ENCODE data around the gene PIK3IP1.
A peak's percentile ranks its signal among the peaks of the same experiment; 100 is the strongest.

PIK3IP1 gene

DNA sequence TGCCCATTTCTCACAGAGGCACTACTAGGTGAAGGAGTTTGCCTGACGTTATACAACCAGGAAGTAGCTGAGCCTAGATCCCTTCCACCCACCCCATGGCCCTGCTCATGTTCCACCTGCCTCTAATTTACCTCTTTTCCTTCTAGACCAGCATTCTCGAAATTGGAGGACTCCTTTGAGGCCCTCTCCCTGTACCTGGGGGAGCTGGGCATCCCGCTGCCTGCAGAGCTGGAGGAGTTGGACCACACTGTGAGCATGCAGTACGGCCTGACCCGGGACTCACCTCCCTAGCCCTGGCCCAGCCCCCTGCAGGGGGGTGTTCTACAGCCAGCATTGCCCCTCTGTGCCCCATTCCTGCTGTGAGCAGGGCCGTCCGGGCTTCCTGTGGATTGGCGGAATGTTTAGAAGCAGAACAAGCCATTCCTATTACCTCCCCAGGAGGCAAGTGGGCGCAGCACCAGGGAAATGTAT is 14.1 kb downstream of the PIK3IP1 start:
- no peak for DNase-seq

DNA sequence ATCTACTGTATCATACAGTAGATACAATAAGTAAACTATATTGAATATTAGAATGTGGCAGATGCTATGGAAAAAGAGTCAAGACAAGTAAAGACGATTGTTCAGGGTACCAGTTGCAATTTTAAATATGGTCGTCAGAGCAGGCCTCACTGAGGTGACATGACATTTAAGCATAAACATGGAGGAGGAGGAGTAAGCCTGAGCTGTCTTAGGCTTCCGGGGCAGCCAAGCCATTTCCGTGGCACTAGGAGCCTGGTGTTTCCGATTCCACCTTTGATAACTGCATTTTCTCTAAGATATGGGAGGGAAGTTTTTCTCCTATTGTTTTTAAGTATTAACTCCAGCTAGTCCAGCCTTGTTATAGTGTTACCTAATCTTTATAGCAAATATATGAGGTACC is 14.5 kb downstream of the PIK3IP1 start:
- no peak for DNase-seq

DNA sequence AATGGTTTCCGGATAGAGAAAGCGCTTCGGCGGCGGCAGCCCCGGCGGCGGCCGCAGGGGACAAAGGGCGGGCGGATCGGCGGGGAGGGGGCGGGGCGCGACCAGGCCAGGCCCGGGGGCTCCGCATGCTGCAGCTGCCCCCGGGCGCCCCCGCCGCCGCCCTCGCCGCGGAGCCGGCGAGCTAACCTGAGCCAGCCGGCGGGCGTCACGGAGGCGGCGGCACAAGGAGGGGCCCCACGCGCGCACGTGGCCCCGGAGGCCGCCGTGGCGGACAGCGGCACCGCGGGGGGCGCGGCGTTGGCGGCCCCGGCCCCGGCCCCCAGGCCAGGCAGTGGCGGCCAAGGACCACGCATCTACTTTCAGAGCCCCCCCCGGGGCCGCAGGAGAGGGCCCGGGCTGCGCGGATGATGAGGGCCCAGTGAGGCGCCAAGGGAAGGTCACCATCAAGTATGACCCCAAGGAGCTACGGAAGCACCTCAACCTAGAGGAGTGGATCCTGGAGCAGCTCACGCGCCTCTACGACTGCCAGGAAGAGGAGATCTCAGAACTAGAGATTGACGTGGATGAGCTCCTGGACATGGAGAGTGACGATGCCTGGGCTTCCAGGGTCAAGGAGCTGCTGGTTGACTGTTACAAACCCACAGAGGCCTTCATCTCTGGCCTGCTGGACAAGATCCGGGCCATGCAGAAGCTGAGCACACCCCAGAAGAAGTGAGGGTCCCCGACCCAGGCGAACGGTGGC is 15.7 kb downstream of the PIK3IP1 start:
- no peak for DNase-seq

DNA sequence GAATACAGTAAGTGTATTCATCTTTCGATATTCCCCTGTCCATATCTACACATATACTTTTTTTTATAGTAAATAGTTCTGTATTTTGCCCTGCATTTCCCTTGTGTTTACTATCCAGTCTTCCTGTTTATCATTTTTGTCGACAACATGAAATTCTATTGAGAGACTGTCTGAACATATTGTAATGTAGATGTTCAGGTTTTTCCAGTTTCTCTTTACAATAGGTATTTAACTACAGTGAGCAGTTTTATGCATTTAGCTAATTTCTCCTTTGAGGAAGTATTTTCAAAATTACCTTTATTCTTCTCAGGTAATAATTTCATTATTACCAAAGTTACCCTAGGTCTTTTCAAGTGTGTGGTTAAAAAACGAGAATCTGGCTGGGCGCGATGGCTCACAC is 16.7 kb downstream of the PIK3IP1 start:
- no peak for DNase-seq

DNA sequence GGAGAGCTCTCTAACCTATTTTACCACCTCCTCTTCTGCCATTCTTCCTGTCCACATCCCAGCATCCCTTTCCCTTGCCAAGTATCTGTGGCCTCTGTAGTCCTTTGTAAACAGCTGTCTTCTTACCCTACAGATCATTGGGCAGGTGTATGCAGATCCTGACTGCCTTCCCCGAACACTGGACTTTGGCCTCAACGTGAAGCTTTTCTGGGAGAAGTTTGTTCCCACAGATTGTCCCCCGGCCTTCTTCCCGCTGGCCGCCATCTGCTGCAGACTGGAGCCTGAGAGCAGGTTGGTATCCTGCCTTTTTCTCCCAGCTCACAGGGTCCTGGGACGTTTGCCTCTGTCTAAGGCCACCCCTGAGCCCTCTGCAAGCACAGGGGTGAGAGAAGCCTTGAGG is 17.3 kb downstream of the PIK3IP1 start:
- DNase-seq, result no peak

DNA sequence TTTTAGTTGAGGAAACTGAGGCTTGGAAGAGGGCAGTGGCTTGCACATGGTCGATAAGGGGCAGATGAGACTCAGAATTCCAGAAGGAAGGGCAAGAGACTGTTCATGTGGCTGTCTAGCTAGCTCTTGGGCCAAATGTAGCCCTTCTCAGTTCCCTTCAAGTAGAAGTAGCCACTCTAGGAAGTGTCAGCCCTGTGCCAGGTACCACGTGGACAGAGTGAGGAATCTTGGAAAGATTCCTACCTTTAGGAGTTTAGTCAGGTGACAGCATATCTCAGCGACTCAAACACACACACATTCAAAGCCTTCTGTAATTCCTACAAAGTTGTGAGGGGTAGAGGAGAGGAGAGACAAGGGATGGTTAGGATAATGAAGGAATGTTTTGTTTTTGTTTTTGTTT is 18.3 kb downstream of the PIK3IP1 start:
- no peak for DNase-seq

DNA sequence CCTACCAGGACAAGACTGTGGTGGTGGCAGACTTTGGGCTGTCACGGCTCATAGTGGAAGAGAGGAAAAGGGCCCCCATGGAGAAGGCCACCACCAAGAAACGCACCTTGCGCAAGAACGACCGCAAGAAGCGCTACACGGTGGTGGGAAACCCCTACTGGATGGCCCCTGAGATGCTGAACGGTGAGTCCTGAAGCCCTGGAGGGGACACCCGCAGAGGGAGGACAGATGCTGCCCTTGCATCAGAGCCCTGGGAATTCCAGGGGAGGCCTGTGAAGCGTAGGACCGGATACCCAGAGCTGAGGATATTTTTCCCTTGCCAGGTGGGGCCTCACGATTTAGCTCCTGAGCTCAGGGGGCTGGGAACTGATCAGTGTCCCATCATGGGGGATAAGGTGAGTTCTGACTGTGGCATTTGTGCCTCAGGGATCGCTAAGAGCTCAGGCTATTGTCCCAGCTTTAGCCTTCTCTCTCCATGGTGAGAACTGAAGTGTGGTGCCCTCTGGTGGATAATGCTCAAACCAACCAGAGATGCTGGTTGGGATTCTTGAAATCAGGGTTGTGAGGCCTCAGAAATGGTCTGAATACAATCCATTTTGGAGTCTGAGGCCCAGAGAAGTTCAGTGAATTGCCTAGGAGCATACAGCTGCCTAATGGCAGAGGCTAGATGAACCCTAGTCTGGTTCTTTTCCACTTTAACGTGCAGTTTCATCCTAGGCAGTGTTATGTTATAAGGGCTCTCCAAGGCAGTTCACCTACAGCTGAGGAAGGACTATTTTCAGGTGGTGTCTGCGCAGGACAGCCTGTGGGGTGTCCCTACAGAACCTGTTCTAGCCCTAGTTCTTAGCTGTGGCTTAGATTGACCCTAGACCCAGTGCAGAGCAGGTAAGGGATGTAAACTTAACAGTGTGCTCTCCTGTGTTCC is 19.5 kb downstream of the PIK3IP1 start:
- DNase-seq, result peak; percentile 25

DNA sequence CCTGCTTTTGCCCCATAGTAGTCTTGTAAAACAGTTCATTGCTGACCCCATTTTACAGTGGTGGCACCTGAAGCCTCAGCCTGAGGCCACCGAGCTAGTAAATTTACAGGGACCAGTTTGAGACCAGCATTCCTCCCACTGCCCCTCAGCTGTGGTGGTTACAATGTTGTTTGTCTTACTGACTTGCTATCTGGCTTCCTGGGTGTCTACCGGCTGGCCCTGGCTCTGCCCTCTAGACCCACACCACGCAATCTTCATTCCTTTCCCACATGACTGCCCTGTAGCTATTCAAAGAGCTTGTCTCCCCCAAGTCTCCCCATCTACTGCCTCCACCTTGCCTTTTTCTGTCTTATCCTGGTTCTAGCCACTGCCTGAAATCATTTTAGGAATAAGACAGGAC is 20.8 kb downstream of the PIK3IP1 start:
- DNase-seq, result no peak

DNA sequence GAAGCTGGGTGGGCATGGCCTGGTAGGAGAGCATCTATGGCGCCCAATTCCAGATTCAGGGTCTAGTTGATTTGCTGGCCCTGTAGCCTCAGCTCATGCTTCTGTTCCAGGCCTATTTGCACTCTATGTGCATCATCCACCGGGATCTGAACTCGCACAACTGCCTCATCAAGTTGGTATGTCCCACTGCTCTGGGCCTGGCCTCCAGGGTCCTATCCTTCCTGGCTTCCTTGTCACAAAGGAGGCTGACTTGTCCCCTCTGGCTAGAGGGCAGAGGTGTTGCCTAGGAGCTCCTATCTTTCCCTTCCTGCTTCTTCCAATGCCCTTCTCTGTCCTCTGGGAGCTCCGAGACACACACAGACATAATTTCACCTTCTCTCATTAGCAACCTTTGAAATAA is 21.3 kb downstream of the PIK3IP1 start:
- no peak for DNase-seq

DNA sequence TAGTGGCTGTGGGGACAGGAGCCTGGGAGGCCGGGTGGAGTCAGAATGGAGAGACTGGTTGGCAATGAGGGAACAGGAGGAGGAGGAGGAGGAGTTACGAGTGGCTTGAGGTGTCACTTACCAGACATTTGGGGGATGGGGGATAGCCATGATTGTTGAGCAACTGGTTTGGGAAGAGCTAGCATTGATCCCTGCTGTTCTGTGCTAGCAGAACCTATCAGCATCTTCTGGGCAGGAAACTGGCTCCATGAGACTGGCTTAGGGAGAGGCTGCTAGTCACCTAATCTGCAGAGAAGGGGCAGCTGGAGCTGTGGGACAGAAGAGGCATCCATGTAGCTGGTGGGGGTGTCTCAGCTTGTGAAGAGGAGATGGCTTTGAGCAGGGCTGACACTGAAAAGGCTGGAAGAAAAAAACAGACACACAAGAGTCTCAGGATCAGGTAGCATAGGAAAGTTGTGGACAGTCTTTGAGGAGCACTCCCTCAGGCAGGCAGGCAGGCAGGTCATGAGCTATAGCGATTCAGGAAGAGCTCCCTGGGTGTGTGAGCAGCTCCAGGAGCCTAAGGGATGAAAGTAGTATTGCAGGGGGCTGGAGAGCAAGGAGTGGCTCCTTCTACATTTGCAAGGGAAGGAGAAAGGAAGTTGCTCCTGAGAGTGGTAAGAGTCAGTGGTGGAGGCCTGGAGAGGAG is 22.3 kb downstream of the PIK3IP1 start:
- no peak for DNase-seq

DNA sequence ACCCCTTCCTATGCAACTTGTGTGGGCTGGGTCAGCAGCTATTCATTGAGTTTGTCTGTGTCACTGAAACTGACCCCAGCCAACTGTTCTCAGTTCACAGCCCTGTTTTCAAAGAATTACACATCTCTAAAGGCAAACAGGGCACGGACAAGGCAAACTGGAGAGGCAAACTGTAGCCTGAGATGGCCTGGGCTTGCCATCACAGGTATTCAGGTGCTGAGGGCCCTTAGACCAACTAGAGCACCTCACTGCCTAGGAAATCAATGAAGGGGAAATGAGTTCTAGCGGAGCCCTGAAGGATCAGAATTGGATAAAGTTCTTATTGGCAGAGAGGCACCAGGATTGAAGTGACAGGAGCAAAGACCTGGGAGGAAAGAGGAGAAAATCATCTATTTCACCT is 24.0 kb downstream of the PIK3IP1 start:
- no peak for DNase-seq

DNA sequence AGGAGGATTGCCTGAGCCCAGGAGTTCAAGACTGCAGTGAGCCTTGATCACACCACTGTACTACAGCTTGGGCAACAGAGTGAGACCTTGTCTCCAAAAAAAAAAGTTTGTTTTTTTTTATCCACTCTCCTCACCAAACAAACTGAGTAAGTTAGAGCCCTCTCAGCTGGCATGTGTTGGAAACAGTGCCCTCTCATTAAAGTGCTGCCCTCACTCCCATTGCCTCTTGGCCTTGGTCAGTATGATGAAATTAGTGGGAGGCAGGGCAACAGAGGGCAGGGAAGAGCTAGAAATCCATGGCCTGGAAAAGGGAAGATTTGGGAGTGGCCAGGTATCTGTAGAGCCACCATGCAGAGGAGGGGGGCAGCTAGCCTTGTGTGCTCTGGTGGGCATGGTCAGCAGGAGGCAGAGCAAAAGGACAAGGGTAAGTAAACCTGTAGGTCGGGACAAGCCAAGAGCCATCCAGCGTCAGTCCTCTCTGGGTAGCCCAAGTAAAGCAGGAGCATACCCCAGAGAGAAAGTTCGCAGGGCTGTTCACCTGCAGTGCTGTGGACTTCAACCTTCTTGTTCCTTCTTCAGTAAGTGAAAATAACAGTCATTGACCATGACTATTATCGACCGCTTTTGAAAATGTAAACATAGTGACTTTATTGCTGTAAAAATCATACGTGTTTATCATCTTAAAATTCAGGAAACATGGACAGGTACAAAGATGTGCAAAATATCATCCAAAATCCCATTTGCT is 28.2 kb downstream of the PIK3IP1 start:
- no peak for DNase-seq

DNA sequence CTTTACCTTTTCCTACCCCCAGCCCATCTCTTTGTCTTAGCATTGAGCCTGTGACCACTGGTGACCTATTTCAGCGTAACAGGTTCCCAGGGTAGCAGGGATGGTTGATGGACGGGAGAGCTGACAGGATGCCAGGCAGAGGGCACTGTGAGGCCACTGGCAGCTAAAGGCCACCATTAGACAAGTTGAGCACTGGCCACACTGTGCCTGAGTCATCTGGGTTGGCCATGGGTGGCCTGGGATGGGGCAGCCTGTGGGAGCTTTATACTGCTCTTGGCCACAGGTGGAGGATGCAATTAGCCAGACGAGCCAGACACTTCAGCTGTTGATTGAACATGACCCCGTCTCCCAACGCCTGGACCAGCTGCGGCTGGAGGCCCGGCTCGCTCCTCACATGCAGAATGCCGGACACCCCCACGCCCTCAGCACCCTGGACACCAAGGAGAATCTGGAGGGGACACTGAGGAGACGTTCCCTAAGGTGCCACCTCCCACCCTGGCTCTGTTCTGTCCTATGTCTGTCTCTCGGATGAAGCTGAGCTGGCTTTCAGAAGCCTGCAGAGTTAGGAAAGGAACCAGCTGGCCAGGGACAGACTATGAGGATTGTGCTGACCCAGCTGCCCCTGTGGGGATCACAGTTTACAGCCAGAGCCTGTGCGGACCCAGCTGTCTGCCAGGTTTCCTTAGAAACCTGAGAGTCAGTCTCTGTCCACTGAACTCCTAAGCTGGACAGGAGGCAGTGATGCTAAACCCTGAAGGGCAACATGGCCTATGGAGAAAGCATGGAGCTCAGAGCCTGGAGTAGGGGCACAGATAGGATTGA is 29.8 kb downstream of the PIK3IP1 start:
- DNase-seq, result no peak

DNA sequence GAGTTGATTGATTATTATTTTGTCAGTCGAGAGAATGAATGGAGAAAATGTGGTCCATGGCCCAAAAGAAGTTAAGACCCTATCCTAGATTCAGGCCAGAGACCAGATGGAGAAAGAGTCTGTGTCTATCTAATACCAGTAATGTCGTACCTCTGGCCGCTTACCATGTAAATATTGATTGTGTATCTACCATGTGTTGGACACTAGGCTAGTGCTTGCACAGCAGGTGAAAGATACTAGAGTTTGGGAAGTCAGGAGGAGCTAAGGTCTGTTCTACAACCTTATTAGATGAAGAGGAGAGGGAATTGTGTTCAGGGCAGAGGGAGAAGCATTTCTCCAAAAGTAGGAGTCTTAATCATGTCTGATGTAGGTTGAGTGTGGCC is 31.8 kb downstream of the PIK3IP1 start:
- DNase-seq, result no peak

DNA sequence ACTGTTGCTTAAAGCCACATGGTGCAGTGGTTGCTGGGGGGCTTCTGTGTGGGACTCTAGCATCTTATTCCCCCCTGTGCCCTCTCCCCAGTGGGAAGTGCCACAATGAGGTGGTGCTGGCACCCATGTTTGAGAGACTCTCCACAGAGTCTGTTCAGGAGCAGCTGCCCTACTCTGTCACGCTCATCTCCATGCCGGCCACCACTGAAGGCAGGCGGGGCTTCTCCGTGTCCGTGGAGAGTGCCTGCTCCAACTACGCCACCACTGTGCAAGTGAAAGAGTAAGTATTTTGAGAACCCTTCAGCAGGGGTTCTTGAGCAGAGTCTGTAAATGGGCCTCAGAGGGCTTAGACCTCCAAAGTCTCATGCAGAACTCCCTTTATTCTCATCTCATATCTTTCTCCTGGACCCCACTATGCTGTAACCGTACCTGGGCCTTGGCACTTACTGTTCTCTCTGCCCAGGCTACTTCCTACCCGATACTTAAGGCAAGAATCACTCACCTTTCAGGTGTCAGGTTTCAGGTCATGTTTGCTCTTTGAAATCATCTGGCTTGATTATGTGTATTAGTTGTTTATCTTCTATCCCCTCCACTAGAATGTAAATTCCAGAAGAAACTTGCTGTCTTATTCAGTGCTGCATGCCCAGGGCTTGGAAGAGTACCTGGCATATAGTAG is 32.4 kb downstream of the PIK3IP1 start:
- peak; percentile 21 for DNase-seq

DNA sequence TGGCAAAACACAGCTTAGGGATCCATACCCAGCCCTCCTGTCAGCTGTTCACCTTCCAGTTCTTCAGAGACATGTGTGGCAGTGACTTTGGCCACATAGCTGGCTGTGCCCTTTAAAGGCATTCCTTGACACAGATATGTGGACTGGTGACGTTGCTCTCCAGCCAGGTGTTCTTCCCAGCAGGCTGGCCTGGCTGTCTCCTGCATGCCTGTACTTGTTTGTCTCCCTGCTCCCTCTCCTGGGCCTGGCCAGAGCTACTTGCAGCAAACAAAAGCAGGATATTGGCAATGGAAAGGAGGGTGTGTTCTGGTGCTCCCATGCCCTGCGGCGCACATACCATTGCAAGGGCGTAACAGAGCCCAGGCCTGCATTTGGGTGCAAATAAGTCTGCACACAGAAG is 38.3 kb downstream of the PIK3IP1 start:
- no peak for DNase-seq

DNA sequence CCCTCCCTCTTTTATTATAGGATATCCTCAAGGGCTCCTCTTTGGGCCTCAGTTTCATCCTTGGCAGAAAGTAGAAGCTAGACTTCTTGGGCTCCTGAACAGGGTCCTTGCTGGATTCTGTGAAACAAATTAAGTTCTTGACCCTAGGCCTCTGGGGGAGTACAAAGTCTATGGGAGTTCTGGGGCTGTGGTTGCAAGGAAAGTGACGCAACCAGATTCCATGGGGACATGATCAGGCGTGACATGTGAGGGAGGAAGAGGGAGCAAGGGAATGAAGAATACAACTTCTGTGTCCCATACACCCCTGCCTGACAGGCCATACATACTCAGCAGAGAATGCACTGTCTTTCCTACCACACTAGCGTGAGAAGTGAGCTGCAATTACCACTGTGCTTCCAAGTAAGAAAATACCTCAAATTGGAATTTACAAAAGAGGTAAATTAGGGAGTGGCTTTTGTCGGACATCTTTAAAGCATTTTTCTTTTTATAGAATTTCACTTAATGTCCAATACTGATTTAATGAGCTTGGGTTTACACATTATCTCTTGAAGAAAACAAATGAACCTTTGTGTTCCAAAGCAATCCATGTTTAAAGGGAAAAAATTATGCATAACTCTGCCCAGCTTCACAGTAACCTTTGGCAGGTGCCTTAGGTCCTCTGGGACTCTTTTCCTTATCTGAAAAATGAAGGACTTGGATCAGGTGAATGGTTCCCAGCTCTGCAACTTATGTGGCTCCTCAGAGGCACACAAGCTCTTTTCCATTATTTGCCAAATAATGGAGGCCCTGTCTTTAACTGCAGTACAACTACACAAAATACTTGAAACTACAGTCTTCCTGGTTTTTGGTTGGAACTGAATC is 41.3 kb downstream of the PIK3IP1 start:
- no peak for DNase-seq

DNA sequence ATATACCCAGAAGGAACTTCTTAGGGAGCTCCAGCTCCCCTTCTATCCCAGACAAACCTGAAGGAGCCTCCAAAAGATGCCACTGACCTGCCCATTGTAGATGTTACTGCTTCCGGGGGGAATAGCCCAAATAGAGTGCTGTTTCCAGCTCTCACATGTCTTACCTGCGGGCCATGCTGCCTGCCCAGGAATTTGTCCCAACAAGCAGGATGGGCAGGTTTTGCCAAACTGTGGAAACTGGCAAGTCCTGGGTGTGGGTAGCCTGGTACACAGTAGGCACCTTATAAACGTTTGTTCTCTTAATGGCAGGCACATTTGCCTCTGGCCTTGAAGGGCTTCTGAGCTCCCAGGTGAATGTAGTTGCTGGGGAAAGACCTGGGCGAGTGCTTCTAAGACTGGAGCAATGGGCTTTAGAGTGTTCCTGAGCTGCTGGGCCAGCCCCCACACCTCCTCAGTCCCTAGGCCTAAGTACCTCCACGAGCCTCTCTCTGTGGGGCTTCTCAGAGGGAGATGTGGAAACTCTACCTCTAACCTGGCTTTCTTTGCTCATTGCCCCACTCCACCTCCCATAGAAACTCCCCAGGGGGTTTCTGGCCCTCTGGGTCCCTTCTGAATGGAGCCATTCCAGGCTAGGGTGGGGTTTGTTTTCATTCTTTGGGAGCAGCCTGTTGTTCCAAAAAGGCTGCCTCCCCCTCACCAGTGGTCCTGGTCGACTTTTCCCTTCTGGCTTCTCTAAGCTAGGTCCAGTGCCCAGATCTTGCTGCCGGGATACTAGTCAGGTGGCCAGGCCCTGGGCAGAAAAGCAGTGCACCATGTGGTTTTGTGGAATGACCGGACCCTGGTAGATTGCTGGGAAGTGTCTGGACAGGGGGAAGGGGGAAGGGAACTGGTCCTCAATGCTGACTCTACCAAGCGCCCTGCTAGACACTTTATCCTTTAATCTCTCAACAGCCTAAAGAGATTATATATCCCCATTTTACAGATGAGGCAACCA is 43.0 kb downstream of the PIK3IP1 start:
- DNase-seq, result no peak

DNA sequence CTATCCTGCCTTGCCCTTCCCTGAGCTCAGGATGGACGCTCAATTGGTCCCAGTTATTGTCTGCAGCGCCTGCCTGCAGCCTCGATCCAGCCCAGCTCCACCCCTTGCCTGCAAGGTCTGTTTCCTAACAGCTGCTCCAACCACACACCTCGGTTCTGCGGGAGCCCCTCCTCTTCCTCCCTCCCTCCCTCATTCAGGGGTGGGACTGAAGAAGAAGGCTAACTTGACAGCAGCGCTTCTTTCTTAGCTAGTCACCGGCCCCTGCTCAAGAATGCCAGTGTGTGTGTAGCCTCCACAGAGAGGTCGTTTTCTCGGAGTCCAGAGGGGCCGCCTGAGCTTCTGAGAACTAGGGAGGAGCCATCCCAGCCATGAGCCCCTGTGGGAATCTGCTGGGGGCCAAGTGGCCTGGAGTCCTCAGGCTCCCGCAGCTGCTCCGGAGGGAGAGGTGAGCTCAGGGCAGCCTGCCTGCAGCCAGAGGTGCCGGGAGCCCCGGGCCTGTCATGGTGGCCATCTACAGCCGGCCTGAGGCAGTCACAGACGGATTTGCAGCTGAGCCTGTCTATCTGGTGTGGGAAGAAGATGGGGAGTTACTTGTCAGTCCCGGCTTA is 44.0 kb downstream of the PIK3IP1 start:
- no peak for DNase-seq
